HS-27A (cell line): ENCODE results near the gene POMP.
"Not testable (repeated sequence)": the region's sequence is repeated elsewhere in the genome, so short reads cannot be mapped to it uniquely, and the experiment has no call there.

ENCODE experiments used
- DNase-seq: peaks from one replicate; pipeline ENCODE4 v3.0.0-alpha.2; 2012; ENCODE audit warnings: low read depth, missing footprints

POMP gene

GRCh38 chr13:28637714-28638355, 21.1 kb upstream of the POMP start:
- DNase-seq, result no peak

GRCh38 chr13:28638756-28639155, 20.2 kb upstream of the POMP start:
- DNase-seq, result no peak

GRCh38 chr13:28640861-28641599, 17.9 kb upstream of the POMP start:
- DNase-seq, result no peak

- DNase-seq, result no peak
These were observed 17.4 kb upstream of the POMP start for GRCh38 chr13:28641600-28641926.

GRCh38 chr13:28650284-28650683, 8.6 kb upstream of the POMP start:
- DNase-seq, result no peak

GRCh38 chr13:28651810-28652401, 7.0 kb upstream of the POMP start:
- DNase-seq, result no peak

- DNase-seq, result no peak
These were observed 5.8 kb upstream of the POMP start for GRCh38 chr13:28653111-28653510.

GRCh38 chr13:28654276-28654675, 4.7 kb upstream of the POMP start:
- DNase-seq, result no peak

- no peak for DNase-seq
These were observed 3.4 kb upstream of the POMP start for GRCh38 chr13:28655561-28655960.

- no peak for DNase-seq
These were observed 969 bp upstream of the POMP start for GRCh38 chr13:28657784-28658538.

- no peak for DNase-seq
These were observed 463 bp upstream of the POMP start for GRCh38 chr13:28658539-28658795.

GRCh38 chr13:28659621-28659970, 666 bp downstream of the POMP start:
- DNase-seq, result no peak

- DNase-seq, result no peak
These were observed 8.1 kb downstream of the POMP start for GRCh38 chr13:28666897-28667488.

- no peak for DNase-seq
These were observed 12.3 kb downstream of the POMP start for GRCh38 chr13:28671126-28671792.

GRCh38 chr13:28678809-28679208, 19.9 kb downstream of the POMP start:
- DNase-seq, result no peak

- DNase-seq, result no peak
These were observed 20.7 kb downstream of the POMP start for GRCh38 chr13:28679628-28680027.

- no peak for DNase-seq
These were observed 21.6 kb downstream of the POMP start for GRCh38 chr13:28680541-28680940.

GRCh38 chr13:28683169-28683568, 24.2 kb downstream of the POMP start:
- DNase-seq, result not testable (repeated sequence)

- no peak for DNase-seq
These were observed 25.3 kb downstream of the POMP start for GRCh38 chr13:28684257-28684656.

GRCh38 chr13:28685114-28685513, 26.2 kb downstream of the POMP start:
- no peak for DNase-seq

- DNase-seq, result no peak
These were observed 27.0 kb downstream of the POMP start for GRCh38 chr13:28685892-28686291.
